Raji (cell line): ENCODE results near the gene CREBBP.

ENCODE experiments used
- POLR2A ChIP-seq: IDR thresholded peaks from 2 replicates; pipeline ENCODE4 v1.6.1; 2011; ENCODE audit warnings: low read depth, low read length, control low read depth; ENCODE audit not compliant: insufficient read depth

The CREBBP gene

DNA sequence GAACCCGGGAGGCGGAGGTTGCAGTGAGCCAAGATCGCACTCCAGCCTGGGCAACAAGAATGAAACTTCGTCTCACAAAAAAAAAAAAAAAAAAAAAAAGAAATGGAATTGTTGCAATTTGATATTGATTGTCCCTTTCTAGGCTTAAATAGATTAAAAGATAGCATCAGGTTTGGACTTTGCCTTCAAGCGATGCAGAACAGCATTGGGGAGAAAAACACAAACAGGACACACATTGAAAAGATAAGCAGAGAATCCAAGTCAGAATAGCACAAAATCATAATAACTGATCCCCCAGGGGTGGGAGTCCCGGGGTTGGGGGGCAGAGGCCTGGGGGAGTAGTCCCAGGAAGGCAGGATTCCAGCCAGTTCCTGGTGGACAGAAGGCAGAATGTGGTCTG is 3.9 kb upstream of the CREBBP start:
- no peak for TF ChIP-seq POLR2A

DNA sequence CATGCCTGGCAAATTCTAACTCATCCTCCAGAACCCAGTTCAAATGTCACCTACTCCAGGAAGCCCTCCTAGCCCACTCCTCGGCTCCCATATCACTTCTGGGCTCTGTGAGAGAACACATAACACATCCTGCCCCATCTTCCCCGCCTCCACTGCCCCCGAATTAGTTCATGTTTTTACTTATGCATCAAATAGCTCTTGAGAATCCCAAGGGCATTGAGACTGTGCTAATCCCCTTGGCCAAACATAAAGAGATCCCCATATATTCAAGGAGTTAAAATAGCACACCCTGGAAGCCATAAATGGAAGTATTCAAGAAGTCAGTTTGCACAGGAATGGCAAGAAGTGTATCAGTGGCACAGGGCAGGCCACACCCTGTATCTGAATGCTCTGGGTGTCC is 2.0 kb upstream of the CREBBP start:
- no peak for TF ChIP-seq POLR2A

DNA sequence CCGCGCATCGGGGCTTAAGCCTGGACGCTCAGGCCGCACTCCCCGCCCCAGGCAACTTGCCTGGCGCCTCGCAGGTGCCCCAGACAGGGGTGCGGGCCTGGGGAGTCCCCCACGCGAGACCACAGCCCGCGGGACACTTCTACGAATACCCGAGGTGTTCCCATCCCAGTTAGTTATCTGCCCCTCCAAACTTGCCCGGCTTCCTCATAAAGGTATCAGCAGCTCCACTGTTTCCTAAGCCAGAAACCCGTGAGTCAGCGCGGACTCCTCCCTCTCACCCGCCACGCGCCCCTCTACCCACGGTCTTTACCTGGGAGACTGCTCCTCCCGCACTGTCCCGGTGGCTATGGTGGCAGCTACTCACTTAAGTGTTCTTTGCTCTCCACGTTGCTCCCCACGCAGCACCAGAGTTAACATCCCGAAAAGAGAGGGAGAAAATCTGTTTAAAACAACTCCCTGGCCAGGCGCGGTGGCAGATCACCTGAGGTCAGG is 1.0 kb upstream of the CREBBP start:
- no peak for TF ChIP-seq POLR2A

DNA sequence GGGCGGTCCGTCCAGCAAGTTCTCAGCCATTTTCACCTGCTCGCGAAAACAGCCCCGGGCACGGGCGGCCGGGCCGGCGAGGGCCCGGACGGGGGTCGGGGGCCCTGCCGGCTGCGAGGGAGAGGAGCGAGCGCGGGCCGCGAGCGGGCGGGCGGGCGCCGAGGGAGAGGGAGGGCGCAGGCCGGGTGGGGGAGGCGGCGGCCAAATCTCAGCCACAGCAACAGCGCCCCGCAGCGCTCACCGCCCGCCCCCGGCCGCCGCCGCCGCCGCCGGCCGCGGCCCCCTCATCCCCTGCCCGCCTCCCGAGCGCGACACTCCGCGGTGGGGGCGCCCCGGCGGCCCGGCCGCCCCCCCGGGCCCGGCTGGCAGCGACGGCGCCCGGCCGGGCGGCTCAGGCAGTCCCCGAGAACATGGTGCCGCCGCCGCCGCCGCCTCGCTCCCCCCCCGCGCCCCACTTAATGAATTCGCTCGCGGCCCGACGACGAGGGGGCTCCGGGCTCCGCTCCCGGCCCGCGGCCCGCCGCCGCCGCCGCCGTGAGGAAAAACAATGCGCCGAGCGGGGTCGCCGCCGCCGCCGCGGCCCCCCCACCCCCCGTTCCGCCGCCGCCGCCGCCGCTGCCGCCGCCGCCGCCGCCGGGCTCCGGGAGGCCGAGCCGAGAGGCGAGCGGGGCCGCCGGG is 487 bp downstream of the CREBBP start:
- 0 out of 2 replicates have a peak, but pooled peaks have one; percentile 25 for TF ChIP-seq POLR2A

- no peak for TF ChIP-seq POLR2A
These were observed 1.1 kb downstream of the CREBBP start for GRCh38 chr16:3879258-3879886.

- TF ChIP-seq POLR2A: no peak
These were observed 1.9 kb downstream of the CREBBP start for GRCh38 chr16:3878610-3879009.

DNA sequence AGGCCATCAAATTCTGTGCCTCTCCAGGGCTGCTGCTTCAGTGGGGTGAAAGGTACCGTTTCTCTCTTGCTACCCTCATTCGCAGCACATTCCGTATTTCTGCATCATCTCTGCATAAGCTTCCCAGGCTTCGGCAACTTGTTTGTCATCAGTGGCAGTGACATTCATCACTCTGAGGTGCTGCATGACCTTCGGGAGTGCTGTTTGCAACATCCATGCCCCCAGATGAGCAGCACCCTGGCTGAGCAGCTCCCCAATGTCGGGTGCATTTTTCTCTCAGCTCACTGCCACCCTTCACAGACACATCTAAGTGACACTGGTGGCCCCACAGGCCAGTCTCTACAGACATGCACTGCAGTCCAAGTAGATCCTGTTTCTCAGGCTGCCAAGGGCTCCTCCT is 3.8 kb downstream of the CREBBP start:
- TF ChIP-seq POLR2A: no peak

DNA sequence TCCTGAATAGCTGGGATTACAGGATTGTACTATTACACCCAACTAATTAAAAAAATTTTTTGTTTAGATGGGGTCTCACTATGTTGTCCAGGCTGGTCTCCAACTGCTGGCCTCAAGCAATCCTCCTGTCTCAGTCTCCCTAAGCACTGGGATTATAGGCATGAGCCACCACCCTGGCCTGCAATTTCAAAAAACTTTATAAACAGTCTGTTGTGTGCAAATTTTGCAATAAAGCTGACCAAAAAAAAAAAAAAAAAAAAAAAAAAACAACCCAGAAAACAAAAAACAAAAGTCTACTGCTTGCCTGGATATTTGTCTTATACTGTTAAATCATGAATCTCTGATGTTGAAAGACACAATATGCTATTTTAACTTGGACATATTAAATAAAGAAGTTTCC is 4.4 kb downstream of the CREBBP start:
- TF ChIP-seq POLR2A: no peak

- no peak for TF ChIP-seq POLR2A
These were observed 5.5 kb downstream of the CREBBP start for GRCh38 chr16:3874794-3875692.

DNA sequence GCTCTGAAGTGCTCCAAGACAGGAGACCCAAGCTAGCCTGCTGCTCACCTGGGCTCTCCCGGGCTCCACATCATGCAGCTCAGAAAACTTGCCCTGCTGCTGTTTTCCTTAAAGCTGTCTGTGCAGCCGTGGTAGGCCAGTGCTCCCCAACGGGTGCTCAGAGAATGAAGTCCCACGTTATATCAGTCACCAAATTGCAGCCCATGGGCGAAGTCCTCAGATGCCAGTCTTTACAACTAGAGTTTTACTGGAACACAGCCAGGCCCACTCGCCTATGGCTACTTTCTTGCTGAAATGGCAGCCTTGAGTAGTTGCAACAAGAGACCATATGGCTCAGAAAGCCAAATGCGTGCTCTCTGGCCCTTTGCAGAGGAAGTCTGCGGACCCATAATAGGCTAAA is 6.3 kb downstream of the CREBBP start:
- TF ChIP-seq POLR2A: no peak

- TF ChIP-seq POLR2A: no peak
These were observed 6.9 kb downstream of the CREBBP start for GRCh38 chr16:3873482-3874173.

DNA sequence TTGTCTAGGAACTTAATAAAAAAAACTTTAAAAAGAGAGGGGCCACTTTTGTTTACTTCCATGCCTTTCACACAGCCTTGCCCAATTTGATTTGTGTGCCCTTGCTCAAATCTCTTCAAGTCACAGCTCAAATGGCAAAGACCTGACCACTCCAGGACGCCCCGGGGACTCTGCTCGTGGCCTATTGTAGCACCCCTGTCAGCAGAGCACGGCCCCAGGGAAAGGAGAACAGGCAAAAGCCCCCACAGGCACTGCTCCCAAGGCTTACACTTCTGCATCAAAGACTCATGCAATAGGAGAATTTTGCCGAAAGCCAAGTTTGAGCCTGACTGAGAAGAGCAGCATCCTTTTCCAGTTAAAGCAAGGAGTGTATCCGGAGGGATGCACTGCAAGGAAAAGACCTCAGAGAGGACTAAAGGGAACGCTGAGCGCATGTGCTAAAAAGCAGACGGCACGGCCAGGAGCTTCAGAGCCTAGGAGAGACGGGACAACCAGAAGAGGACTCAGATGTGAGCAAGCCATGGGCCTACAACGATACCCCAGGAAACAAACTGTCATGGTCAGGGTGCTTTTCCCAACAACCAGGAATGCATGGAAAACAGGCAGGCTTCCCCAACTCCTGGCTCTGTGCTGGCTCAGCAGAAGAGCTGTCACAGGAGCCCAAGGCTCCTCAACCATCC is 8.2 kb downstream of the CREBBP start:
- no peak for TF ChIP-seq POLR2A

DNA sequence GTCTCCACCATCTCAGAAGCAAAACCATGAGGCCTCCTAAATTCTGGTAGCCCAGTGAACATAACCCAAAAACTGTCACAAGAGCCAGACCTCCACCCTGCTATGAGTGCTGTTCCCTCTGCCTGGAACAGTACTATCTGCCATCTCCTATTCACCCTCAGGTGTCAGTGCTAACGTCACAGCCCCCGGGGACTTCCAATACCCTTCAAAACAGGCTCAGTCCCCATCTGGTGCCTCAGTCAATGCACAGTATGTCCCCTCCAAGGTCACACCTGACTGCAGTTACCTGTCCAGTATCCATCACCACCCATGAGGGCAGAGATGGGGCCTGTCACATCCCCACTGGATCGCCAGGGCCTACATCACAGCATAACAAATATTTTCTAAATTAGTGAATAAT is 11.5 kb downstream of the CREBBP start:
- TF ChIP-seq POLR2A: no peak

GRCh38 chr16:3868556-3868955 is 12.0 kb downstream of the CREBBP start:
- no peak for TF ChIP-seq POLR2A

GRCh38 chr16:3866703-3867431 is 13.6 kb downstream of the CREBBP start:
- TF ChIP-seq POLR2A: no peak

DNA sequence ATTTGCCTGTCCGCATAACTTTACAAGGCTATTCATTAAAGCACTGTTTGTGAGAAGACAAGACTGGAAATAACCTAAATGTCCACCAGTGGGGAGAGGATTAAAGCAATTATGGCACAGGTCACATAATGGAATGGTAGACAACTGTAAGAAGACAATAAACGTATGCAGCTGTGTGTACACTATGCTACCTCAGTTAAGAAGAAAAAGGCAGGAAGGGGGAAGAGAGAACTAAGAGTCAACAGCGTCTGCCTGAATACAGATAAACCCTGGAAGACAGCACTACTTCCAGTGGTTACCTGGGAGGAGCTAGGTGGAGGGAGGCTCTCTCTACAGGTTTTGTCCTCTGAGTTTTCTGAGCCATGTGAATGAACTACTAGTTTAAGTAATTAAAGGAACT is 15.3 kb downstream of the CREBBP start:
- TF ChIP-seq POLR2A: no peak
